OCI-M2 (cell line): ENCODE data around the gene CMBL.
A peak's percentile ranks its signal among the peaks of the same experiment; 100 is the strongest.
"Not testable (repeated sequence)": the region's sequence is repeated elsewhere in the genome, so short reads cannot be mapped to it uniquely, and the experiment has no call there.

Experiments used
- DNase-seq: peaks from one replicate; lab custom pipeline; 2025; ENCODE audit not compliant: unreplicated experiment; lab: John Stamatoyannopoulos, UW

CMBL gene

DNA sequence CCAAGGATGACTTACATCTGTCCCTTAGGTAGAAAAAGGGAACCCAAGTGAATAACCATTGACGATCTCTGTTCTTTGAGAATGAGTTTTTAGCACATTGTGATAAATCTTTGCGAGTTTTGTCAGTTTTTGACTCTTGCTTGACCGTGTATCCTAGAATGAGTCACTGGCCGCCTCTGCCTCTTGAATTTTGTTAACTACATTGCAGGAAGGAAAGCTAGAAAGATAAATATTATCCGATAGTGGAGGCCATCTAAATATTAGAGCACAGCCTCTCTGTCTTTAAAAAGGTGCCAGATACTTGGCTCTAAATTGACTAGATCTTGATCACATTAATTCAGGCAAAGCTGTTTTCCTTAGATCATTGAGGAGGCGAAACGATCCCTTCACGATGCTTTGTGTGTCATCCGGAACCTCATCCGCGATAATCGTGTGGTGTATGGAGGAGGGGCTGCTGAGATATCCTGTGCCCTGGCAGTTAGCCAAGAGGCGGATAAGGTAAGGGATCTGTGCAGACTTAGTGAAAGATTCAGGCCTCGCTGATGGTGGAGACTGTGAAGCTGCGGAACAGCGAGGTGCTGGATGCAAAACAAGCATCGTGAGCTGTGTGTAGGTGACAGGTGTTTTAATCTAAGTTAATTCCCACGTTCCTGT is 45.5 kb downstream of the CMBL start:
- no peak for DNase-seq

DNA sequence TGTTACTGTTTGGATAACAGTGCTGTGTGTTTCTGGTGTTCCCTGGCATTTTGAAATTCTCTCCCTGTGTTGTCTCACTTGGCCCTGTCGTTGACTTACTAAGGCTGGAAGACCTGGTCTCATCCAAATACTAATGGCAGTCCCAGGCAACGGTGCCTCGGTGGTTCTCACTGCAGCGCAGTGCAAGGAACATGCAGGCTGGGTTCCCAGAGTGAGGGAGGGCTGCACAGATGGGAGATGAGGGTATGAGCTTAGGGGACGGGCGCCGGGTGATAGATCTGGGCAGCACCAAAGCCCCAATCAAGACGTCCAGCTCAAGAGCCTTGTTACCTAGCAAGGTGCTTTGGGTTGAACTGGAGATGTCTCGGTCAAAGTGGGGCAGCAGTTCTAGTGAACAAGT is 46.6 kb downstream of the CMBL start:
- no peak for DNase-seq

DNA sequence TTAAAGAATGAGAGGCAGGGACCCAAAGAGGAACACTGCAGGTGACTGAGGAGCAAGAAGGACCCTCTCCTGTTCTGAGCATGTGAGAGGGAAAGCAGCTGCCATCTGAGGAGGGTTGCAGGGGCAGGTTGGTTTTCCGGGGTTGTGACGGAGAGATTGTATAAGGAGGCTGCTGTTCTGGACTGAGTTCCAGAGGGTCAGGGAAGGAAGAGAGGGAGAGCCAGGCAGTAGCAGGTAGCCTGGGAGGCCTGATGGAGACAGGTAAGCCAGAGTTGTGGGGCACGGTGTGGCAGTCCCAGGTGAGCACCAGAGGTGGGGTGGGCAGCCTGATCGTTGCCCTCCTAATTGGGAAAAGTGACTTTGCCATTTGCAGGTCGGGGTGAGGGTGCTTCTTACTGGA is 47.8 kb downstream of the CMBL start:
- no peak for DNase-seq

DNA sequence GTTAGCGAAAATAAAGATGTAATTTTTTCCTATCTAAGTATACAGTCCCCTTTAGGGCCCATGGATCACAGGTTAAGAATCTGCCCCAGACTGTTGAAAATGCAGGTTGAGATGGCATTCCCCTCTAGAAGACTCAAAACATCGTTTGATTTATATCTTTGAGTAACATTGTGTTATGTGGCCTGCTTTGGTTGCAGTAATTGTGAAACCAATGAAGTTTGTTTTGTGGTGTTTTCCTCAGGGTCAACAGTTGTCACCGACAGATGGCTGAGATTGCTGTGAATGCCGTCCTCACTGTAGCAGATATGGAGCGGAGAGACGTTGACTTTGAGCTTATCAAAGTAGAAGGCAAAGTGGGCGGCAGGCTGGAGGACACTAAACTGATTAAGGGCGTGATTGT is 49.8 kb downstream of the CMBL start:
- no peak for DNase-seq

DNA sequence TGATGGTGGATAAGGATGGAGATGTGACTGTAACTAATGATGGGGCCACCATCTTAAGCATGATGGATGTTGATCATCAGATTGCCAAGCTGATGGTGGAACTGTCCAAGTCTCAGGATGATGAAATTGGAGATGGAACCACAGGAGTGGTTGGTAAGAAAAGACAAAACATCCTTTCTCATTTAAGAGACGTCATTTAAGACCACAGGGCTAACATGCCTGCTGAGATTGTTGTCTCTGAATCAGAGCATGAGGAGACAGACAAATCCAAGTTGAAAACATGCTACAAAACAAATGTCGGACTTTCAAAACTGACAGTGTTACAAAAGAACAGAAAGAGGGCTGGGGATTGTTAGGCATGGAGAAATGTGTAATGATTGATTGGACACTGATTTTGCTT is 53.0 kb downstream of the CMBL start:
- DNase-seq: no peak

DNA sequence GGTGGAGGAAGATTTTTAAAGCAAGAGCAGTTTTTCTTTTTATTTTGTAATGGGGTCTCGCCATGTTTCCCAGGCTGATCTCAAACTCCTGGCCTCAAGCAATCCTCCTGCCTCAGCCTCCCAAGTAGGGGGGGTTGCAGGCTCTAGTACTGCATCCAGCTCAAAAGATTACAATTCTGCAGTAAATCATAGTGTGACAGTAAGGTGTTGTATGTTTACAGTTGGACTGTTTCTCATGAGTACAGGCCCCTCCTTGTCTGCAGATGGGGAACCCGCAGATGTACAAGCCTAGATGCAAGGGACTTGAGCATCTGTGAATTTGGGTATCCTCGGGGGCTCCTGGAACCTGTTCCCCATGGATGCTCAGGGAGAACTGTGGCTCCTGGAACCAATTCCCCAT is 54.3 kb downstream of the CMBL start:
- no peak for DNase-seq

- DNase-seq: no peak
These were observed 56.3 kb downstream of the CMBL start for GRCh38 chr5:10251405-10251804.

GRCh38 chr5:10250806-10251276 is 56.9 kb downstream of the CMBL start:
- DNase-seq: no peak

- peak; percentile 73 for DNase-seq
These were observed 57.5 kb downstream of the CMBL start, which contains the start of gene CCT5 for GRCh38 chr5:10249948-10250805. TSS of gene CCT5 (plus strand) at chr5:10250280. CDS start at chr5:10250341, 61 bp downstream.

GRCh38 chr5:10248378-10249260 is 59.1 kb downstream of the CMBL start:
- DNase-seq: no peak

DNA sequence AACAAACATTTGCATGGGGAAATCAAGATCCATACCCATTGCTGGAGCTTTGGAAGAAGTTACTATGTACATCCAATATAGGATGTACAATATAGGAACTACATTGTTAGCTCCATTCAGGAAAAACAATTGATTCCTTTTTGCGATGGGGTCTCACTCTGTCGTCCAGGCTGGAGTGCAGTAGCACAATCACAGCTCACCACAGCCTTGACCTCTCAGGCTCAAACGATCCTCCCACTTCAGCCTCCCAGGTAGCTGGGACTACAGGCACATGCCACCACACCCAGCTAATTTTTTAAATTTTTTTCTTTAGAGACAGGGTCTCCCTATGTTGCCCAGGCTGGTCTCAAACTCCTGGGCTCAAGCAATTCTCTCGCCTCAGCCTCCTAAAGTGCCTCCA is 60.5 kb downstream of the CMBL start:
- not testable (repeated sequence) for DNase-seq

- DNase-seq: no peak
These were observed 60.9 kb downstream of the CMBL start for GRCh38 chr5:10246761-10247160.

DNA sequence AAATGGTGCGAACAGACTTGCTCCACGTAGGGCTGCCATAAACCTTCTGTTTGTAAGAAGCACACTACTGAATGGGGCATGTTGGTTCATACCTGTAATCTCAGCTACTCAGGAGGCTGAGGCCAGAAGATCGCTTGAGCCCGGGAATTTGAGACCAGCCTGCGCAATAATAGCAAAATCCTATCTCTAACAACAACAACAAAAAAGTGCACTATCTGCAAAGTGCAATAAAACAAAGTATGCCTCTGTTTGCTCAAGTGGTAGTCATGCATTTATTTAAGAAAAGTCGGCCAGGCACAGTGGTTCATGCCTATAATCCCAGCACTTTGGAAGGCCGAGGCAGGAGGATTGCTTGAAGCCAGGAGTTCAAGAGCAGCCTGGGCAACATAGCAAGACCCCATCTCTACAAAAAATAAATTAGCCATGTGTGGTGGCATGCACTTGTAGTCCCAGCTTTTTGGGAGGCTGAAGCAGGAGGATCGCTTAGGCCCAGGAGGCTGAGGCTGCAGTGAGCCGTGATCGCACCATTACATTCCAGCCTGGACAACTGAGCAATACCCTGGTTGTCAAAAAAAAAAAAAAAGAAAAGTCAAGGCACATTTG is 63.3 kb downstream of the CMBL start:
- DNase-seq: no peak

DNA sequence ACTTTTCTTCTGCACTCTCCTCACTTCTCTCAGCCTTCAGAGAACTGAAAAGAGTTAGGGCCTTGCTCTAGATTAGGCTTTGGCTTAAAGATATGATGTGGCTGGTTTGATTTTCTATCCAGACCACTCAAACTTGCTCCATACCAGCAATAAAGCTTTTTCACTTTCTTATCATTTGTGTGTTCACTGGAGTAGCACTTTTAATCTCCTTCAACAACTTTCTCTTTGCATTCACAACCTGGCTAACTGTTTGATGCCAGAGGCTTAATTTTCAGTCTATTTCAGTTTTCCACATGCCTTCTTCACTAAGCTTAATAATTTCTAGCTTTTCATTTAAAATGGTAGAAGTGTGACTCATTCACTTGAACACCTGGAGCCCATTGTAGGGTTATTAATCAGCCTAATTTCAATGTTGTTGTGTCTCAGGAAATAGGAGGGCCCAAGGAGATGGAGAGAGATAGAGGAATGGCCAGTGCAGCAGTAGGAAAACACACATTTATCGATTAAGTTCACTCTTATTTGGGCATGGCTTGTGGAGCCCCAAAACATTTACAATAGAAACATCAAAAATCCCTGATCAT is 64.0 kb downstream of the CMBL start:
- no peak for DNase-seq

GRCh38 chr5:10235350-10235749 is 72.4 kb downstream of the CMBL start:
- DNase-seq: no peak

DNA sequence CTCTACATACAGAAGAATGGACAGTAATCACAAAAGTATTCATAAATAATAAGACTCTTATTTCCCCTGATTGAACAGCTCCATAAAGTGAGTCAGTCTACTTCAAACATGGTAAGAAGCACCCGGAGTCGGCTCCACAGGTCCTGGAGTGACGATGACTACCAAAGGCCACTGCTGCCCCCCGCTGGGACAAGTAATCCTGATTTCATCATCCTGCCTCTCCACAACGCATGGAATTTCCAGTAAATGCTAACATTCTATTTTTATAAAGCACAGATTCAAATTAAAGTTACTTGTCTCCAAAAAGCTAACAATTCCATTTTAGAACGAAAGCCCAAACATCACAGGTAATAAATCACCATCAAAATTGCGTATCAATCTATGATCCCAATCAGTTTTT is 74.2 kb downstream of the CMBL start:
- no peak for DNase-seq

- no peak for DNase-seq
These were observed 74.7 kb downstream of the CMBL start for GRCh38 chr5:10233011-10233410.

- no peak for DNase-seq
These were observed 75.3 kb downstream of the CMBL start for GRCh38 chr5:10232386-10232785.

DNA sequence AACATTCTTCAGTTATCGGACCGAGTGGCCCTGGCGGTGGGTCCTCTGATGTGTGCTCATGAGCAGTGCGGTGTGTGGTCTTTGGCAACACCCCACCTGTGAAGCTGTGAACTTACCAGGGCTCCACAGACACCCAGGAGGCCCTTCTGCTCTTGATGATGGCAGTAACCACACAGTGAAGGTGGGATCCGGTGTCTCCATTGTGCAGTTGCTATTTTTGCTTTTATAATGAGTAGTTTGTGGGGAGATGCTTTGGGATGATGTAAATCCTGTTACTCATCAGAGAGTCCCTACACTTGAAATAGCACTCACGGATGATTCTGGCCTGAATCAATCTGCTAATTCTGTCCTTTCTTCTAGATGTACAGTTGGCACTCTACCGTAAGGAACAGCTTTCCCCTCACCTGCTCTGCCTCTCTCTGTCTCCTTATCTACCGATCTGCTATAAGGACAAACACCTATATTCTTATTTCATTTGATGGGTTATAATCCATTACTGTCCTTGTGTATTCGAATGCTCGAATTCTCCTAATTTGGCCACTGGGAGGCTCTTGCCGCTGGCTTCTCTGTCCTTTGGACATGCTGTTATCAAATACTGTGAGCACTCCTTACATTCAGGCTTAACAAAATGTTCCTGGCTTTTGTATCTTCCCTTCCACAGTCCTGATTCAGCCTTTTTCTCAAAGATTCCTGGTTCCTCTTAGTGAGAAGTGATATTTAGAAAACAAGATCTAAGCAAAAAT is 78.2 kb downstream of the CMBL start:
- DNase-seq: no peak

- no peak for DNase-seq
These were observed 79.4 kb downstream of the CMBL start for GRCh38 chr5:10228288-10228687.
